ENCODE measurements around the gene SLC9A8. TPM values are rescaled to one million over a fixed set of nuclear protein-coding genes. Genes with fewer than 3 reads are reported as not detected.

SLC9A8 gene
- total RNA-seq, 1 experiment from 2014 or later, result 7.5 TPM

- Histone ChIP-seq H2BK20ac (ENCODE audit: low read depth, low read length, poor library complexity, severe bottlenecking) (no peak overlapping the region), H3K9ac (ENCODE audit: extremely low read depth, insufficient read length, low read length) (no peak overlapping the region), H3K4ac (ENCODE audit: low read depth, low read length) (no peak overlapping the region), H3K27ac (ENCODE audit: insufficient read length, low read depth, low read length) (no peak overlapping the region), H4K8ac (replicated peaks; ENCODE audit: insufficient read length, low read depth, low read length) (no peak overlapping the region), H3K79me2 (ENCODE audit: insufficient read depth, low read length) (no peaks in the 10 kb centered on the region), H3K14ac (ENCODE audit: insufficient read depth, low read length) (no peak overlapping the region), H2BK15ac (ENCODE audit: low read depth, low read length) (no peak overlapping the region; the same call in 1 of the 2 replicates), H3K18ac (ENCODE audit: insufficient read length, low read depth, low read length) (no peak overlapping the region), H3K9me3 (ENCODE audit: control insufficient read depth, low read depth, low read length) (no peaks in the 10 kb centered on the region), H3K4me2 (ENCODE audit: insufficient read depth, insufficient read length, low read length) (no peak overlapping the region), H4K20me1 (ENCODE audit: control insufficient read depth, insufficient read depth, insufficient read length) (no peaks in the 10 kb centered on the region), H2AK5ac (ENCODE audit: insufficient read length, low read length) (no peak overlapping the region), H3K27me3 (ENCODE audit: insufficient read depth, low read length) (no peaks in the 10 kb centered on the region), H2BK5ac (ENCODE audit: insufficient read length, low read length) (no peak overlapping the region), H2AFZ (ENCODE audit: low read length) (no peak overlapping the region), H3K79me1 (ENCODE audit: insufficient read depth, low read depth, low read length, poor library complexity, severe bottlenecking) (no peaks in the 10 kb centered on the region), H3T11ph (ENCODE audit: low read length) (no peak overlapping the region), H3K23ac (ENCODE audit: insufficient read length, low read depth, low read length) (no peak overlapping the region), H3K4me1 (ENCODE audit: insufficient read depth, low read length) (no peaks in the 10 kb centered on the region), H3K23me2 (ENCODE audit: insufficient read length, low read depth, low read length, poor library complexity, severe bottlenecking) (no peaks in the 10 kb centered on the region), H2BK120ac (ENCODE audit: low read depth, low read length, poor library complexity, severe bottlenecking) (no peak overlapping the region), H4K5ac (ENCODE audit: insufficient read length, low read depth, low read length) (no peak overlapping the region), H2BK12ac (ENCODE audit: insufficient read length, low read depth, low read length) (no peak overlapping the region), H4K91ac (ENCODE audit: insufficient read length, low read depth, low read length) (no peak overlapping the region), H3K56ac (ENCODE audit: insufficient read length, low read depth, low read length) (no peak overlapping the region)
- no CpG with 5 or more reads among the region's 1 CpG for WGBS (ENCODE audit: extremely low coverage, insufficient read length, low lambda C conversion rate)
- H3K9me3 Mint-ChIP-seq, result peaks cover 3% of the 10 kb centered on the region in 2 experiments; a peak in 1 of 5 replicates
- peaks cover 24 to 33% of the 10 kb centered on the region in 2 experiments for H3K4me1 Mint-ChIP-seq
- TF ChIP-seq, protein P1, sequence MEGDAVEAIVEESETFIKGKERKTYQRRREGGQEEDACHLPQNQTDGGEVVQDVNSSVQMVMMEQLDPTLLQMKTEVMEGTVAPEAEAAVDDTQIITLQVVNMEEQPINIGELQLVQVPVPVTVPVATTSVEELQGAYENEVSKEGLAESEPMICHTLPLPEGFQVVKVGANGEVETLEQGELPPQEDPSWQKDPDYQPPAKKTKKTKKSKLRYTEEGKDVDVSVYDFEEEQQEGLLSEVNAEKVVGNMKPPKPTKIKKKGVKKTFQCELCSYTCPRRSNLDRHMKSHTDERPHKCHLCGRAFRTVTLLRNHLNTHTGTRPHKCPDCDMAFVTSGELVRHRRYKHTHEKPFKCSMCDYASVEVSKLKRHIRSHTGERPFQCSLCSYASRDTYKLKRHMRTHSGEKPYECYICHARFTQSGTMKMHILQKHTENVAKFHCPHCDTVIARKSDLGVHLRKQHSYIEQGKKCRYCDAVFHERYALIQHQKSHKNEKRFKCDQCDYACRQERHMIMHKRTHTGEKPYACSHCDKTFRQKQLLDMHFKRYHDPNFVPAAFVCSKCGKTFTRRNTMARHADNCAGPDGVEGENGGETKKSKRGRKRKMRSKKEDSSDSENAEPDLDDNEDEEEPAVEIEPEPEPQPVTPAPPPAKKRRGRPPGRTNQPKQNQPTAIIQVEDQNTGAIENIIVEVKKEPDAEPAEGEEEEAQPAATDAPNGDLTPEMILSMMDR (conservative IDR thresholded peaks at IDR 0.05), result no peak
- no peaks in the 10 kb centered on the region for H3K27me3 Mint-ChIP-seq (ENCODE audit: low read depth)
- H3K36me3 Mint-ChIP-seq (ENCODE audit: insufficient read depth in 1 of 3, low read depth in 3 of 3), result peaks cover 4 to 17% (median 9%) of the 10 kb centered on the region in 3 experiments; a peak in 6 of 7 replicates
- peak overlapping the region in 2 of 3 experiments; percentile 30 to 68; a peak in 3 of 7 replicates for H3K27ac Mint-ChIP-seq
- no peak for DNase-seq
- H3K4me3 Mint-ChIP-seq, result no peak overlapping the region
Measured at GRCh38 chr20:49845060-49845459, 32.4 kb downstream of the SLC9A8 start.

Data from H9 (cell line).